DMS79 (cell line): Measurements from ENCODE around the gene FMNL3.

Experiments
- DNase-seq: peaks from one replicate; lab custom pipeline; 2025; lab: John Stamatoyannopoulos, UW

The FMNL3 gene

GRCh38 chr12:49651855-49652254 is 55.4 kb downstream of the FMNL3 start:
- DNase-seq: peak; percentile 11

- DNase-seq: no peak
Measured at GRCh38 chr12:49649892-49650291, 57.3 kb downstream of the FMNL3 start.

- DNase-seq: no peak
Measured at GRCh38 chr12:49649445-49649844, 57.8 kb downstream of the FMNL3 start.

- DNase-seq: no peak
Measured at GRCh38 chr12:49648712-49649003, 58.5 kb downstream of the FMNL3 start.

GRCh38 chr12:49647827-49648711 is 59.1 kb downstream of the FMNL3 start:
- no peak for DNase-seq

GRCh38 chr12:49646871-49647654 is 60.1 kb downstream of the FMNL3 start:
- DNase-seq: no peak

- DNase-seq: no peak
Measured at GRCh38 chr12:49646331-49646830, 60.8 kb downstream of the FMNL3 start.

GRCh38 chr12:49645146-49646039 is 61.8 kb downstream of the FMNL3 start:
- DNase-seq: no peak

- DNase-seq: peak; percentile 37
Measured at GRCh38 chr12:49644620-49644994, 62.6 kb downstream of the FMNL3 start.

- DNase-seq: no peak
Measured at GRCh38 chr12:49643961-49644619, 63.1 kb downstream of the FMNL3 start.

- DNase-seq: no peak
Measured at GRCh38 chr12:49643135-49643534, 64.1 kb downstream of the FMNL3 start.

GRCh38 chr12:49642370-49642802 is 64.8 kb downstream of the FMNL3 start:
- DNase-seq: no peak

GRCh38 chr12:49641748-49642369 is 65.3 kb downstream of the FMNL3 start:
- DNase-seq: no peak

GRCh38 chr12:49636979-49637755 is 70.0 kb downstream of the FMNL3 start:
- DNase-seq: no peak

- no peak for DNase-seq
Measured at GRCh38 chr12:49636574-49636973, 70.6 kb downstream of the FMNL3 start.

- DNase-seq: no peak
Measured at GRCh38 chr12:49635656-49636055, 71.5 kb downstream of the FMNL3 start.

GRCh38 chr12:49635036-49635435 is 72.2 kb downstream of the FMNL3 start:
- no peak for DNase-seq

- no peak for DNase-seq
Measured at GRCh38 chr12:49633703-49634345, 73.4 kb downstream of the FMNL3 start.

- DNase-seq: no peak
Measured at GRCh38 chr12:49632986-49633702, 74.1 kb downstream of the FMNL3 start.
